ENCODE measurements around the gene AIFM2. TPM values are rescaled to one million over a fixed set of nuclear protein-coding genes. Genes with fewer than 3 reads are reported as not detected.

AIFM2 gene
- total and polyA plus RNA-seq, 4 donors: 5.0 to 20.3 (median 9.7) TPM

GRCh38 chr10:70178139-70178725, 45.6 kb upstream of the AIFM2 start:
- 86% methylated on average over 4 of the region's 4 CpGs for WGBS
- no peak overlapping the region for H3K4me3 ChIP-seq (ENCODE audit: low read depth in 1 of 3, low read length in 3 of 3)
- H3K27me3 ChIP-seq (ENCODE audit: control insufficient read depth in 4 of 4, insufficient read depth in 4 of 4, low read length in 3 of 4): no peaks in the 10 kb centered on the region
- no peak overlapping the region for H3K9ac ChIP-seq (ENCODE audit: low read depth in 1 of 2, low read length in 2 of 2)
- TF ChIP-seq CTCF (IDR thresholded peaks at IDR 0.05; ENCODE audit: low read depth, low read length, missing input control) (no peak), GABPA (IDR thresholded peaks at IDR 0.05 in 1 of 2, conservative IDR thresholded peaks at IDR 0.05 in 1 of 2) (no peak), HNF4A (conservative IDR thresholded peaks at IDR 0.05) (no peak), ATF3 (IDR thresholded peaks at IDR 0.05) (no peak), EGR1 (IDR thresholded peaks at IDR 0.05; ENCODE audit: low read depth in 2 of 2) (no peak), RXRA (IDR thresholded peaks at IDR 0.05) (no peak), NR2F2 (IDR thresholded peaks at IDR 0.05) (no peak), RAD21 (IDR thresholded peaks at IDR 0.05) (no peak), ZBTB33 (IDR thresholded peaks at IDR 0.05) (no peak), TAF1 (conservative IDR thresholded peaks at IDR 0.05) (no peak), REST (IDR thresholded peaks at IDR 0.05) (no peak), FOXA2 (IDR thresholded peaks at IDR 0.05) (no peak), SP1 (IDR thresholded peaks at IDR 0.05) (no peak), JUND (IDR thresholded peaks at IDR 0.05) (no peak), FOXA1 (IDR thresholded peaks at IDR 0.05) (no peak), HNF4G (IDR thresholded peaks at IDR 0.05) (no peak), YY1 (IDR thresholded peaks at IDR 0.05) (no peak), MAX (IDR thresholded peaks at IDR 0.05) (no peak)
- no peak for DNase-seq (ENCODE audit: low spot score)
- H3K9me3 ChIP-seq (ENCODE audit: control insufficient read depth in 4 of 4, low read length in 3 of 4): no peaks in the 10 kb centered on the region
- H3K4me1 ChIP-seq (ENCODE audit: control insufficient read depth in 4 of 4, insufficient read depth in 4 of 4, low read length in 3 of 4): peaks cover 0 to 3% (median 0%) of the 10 kb centered on the region in 4 donors
- H3K36me3 ChIP-seq (ENCODE audit: control insufficient read depth in 4 of 4, insufficient read depth in 3 of 4, low read depth in 1 of 4, low read length in 3 of 4): no peaks in the 10 kb centered on the region
- no peak overlapping the region for H3K27ac ChIP-seq (ENCODE audit: low read depth in 1 of 2, low read length in 2 of 2)

Measured in liver (tissue), 9 donors.